NT2/D1 (cell line): Measurements from ENCODE around the gene UBXN2A.
"Not testable (repeated sequence)": the region's sequence is repeated elsewhere in the genome, so short reads cannot be mapped to it uniquely, and the experiment has no call there.

Experiments used
- DNase-seq: peaks from one replicate; pipeline ENCODE4 v3.0.0-alpha.2; 2011; ENCODE audit warnings: low read depth, low spot score
- H3K27me3 ChIP-seq: 2 replicates; pipeline ENCODE4 v1.6.0; 2011; ENCODE audit warnings: mild to moderate bottlenecking; ENCODE audit not compliant: insufficient read length, insufficient read depth
- H3K36me3 ChIP-seq: 2 replicates; pipeline ENCODE4 v1.6.1; 2011; ENCODE audit warnings: mild to moderate bottlenecking, low read length, mixed read lengths; ENCODE audit not compliant: insufficient read depth, insufficient read length
- H3K4me1 ChIP-seq: 2 replicates; pipeline ENCODE4 v1.5.1; 2011; ENCODE audit not compliant: insufficient read depth, insufficient read length
- H3K4me3 ChIP-seq: 2 replicates; pipeline ENCODE4 v1.5.1; 2011; ENCODE audit warnings: low read depth; ENCODE audit not compliant: insufficient read length
- H3K9ac ChIP-seq: 2 replicates; pipeline ENCODE4 v1.6.0; 2011; ENCODE audit warnings: low read depth; ENCODE audit not compliant: insufficient read length
- H3K9me3 ChIP-seq: 2 replicates; pipeline ENCODE4 v1.5.1; 2011; ENCODE audit warnings: mild to moderate bottlenecking, low read length; ENCODE audit not compliant: insufficient read depth
- SUZ12 ChIP-seq: IDR thresholded peaks from 2 replicates; pipeline ENCODE4 v1.6.1; 2011; ENCODE audit not compliant: insufficient read length, insufficient read depth; ENCODE audit errors: extremely low read depth
- YY1 ChIP-seq: IDR thresholded peaks from 2 replicates; pipeline ENCODE4 v1.6.1; 2011; ENCODE audit not compliant: insufficient read length, insufficient read depth
- ZNF274 ChIP-seq: IDR thresholded peaks from 2 replicates; pipeline ENCODE4 v1.6.1; 2011; ENCODE audit warnings: mild to moderate bottlenecking, low read depth, low read length

The UBXN2A gene

GRCh38 chr2:23944527-23944926, 4.3 kb downstream of the UBXN2A start:
- no peak overlapping the region for H3K9ac ChIP-seq
- H3K9me3 ChIP-seq: no peaks in the 10 kb centered on the region
- no peaks in the 10 kb centered on the region for H3K27me3 ChIP-seq
- no peaks in the 10 kb centered on the region for H3K4me1 ChIP-seq
- TF ChIP-seq YY1: no peak
- TF ChIP-seq ZNF274: no peak
- TF ChIP-seq SUZ12: no peak
- peaks cover 9% of the 10 kb centered on the region for H3K36me3 ChIP-seq
- no peak overlapping the region for H3K4me3 ChIP-seq
- no peak for DNase-seq

GRCh38 chr2:23944976-23945375, 4.7 kb downstream of the UBXN2A start:
- Histone ChIP-seq H3K9ac (no peak overlapping the region), H3K9me3 (no peaks in the 10 kb centered on the region), H3K4me1 (no peaks in the 10 kb centered on the region), H3K4me3 (no peak overlapping the region), H3K36me3 (peaks cover 9% of the 10 kb centered on the region), H3K27me3 (no peaks in the 10 kb centered on the region)
- TF ChIP-seq SUZ12: no peak
- TF ChIP-seq YY1: no peak
- no peak for DNase-seq

- Histone ChIP-seq H3K4me1 (no peaks in the 10 kb centered on the region), H3K4me3 (no peak overlapping the region), H3K9me3 (no peaks in the 10 kb centered on the region), H3K27me3 (no peaks in the 10 kb centered on the region), H3K36me3 (peaks cover 9% of the 10 kb centered on the region), H3K9ac (no peak overlapping the region)
- TF ChIP-seq ZNF274: no peak
- no peak for TF ChIP-seq YY1
- TF ChIP-seq SUZ12: no peak
- no peak for DNase-seq
Observed at GRCh38 chr2:23947350-23947749, 7.1 kb downstream of the UBXN2A start.

GRCh38 chr2:23952558-23952957, 12.3 kb downstream of the UBXN2A start:
- DNase-seq, H3K27me3 ChIP-seq, H3K9ac ChIP-seq, H3K36me3 ChIP-seq, H3K4me1 ChIP-seq, H3K4me3 ChIP-seq, H3K9me3 ChIP-seq: not testable (repeated sequence)

DNA sequence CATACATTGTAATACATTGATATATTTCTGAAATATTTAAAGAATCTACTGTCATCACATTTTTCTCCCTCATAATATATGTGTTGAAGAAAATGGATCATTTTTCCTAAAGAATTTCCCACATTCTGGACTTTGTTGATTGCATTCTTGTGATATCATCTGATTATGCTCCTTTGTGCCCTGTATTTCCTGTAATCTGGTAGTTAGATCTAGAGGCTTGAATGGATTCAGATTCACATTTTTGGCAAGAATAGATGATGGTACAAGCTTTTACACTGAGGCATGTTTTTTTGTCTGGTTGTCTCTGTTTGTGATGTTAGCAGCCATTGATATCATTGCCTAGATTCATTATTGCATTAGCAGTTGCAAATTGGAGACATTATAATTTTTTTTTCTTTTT, 13.4 kb downstream of the UBXN2A start:
- TF ChIP-seq YY1: no peak
- no peak for TF ChIP-seq ZNF274
- no peak for TF ChIP-seq SUZ12

GRCh38 chr2:23954325-23955014, 14.2 kb downstream of the UBXN2A start:
- Histone ChIP-seq H3K4me3 (no peak overlapping the region), H3K9ac (no peak overlapping the region)

More for the DNA sequence above, 13.4 kb downstream of the UBXN2A start:
- H3K9ac ChIP-seq: no peak overlapping the region
- H3K4me3 ChIP-seq: no peak overlapping the region
- H3K36me3 ChIP-seq: no peaks in the 10 kb centered on the region
- DNase-seq: no peak
- no peaks in the 10 kb centered on the region for H3K9me3 ChIP-seq
- no peaks in the 10 kb centered on the region for H3K27me3 ChIP-seq
- no peaks in the 10 kb centered on the region for H3K4me1 ChIP-seq

DNA sequence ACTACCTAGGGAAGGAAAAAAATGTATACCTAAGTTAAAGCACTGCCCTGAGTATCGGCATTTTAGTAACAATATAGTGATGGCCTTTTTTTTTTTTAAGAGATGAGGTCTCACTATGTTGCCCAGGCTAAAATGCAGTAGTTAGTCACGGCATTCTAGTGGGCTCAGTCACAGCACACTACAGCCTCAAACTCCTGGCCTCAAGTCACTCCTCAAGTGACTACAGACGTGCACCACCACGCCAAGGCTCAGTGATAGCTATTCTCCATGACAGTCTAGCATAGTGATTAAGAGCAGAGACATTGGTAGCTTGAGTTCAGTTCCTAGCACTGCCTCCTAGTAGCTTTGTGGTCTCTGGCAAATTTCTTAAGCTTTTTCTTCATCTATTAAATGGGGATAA, 27.6 kb downstream of the UBXN2A start:
- TF ChIP-seq ZNF274: no peak
- no peak for TF ChIP-seq YY1
- TF ChIP-seq SUZ12: no peak
- no peak for DNase-seq
- H3K27me3 ChIP-seq: no peaks in the 10 kb centered on the region
- no peak overlapping the region for H3K4me3 ChIP-seq
- no peak overlapping the region for H3K9ac ChIP-seq
- H3K9me3 ChIP-seq: no peaks in the 10 kb centered on the region
- peaks cover 13% of the 10 kb centered on the region for H3K36me3 ChIP-seq
- no peaks in the 10 kb centered on the region for H3K4me1 ChIP-seq

More at GRCh38 chr2:23954325-23955014, 14.2 kb downstream of the UBXN2A start:
- DNase-seq: no peak
- TF ChIP-seq YY1 (no peak), SUZ12 (no peak), ZNF274 (no peak)
- no peaks in the 10 kb centered on the region for H3K27me3 ChIP-seq
- H3K4me1 ChIP-seq: no peaks in the 10 kb centered on the region
- peaks cover 4% of the 10 kb centered on the region for H3K36me3 ChIP-seq
- H3K9me3 ChIP-seq: no peaks in the 10 kb centered on the region

DNA sequence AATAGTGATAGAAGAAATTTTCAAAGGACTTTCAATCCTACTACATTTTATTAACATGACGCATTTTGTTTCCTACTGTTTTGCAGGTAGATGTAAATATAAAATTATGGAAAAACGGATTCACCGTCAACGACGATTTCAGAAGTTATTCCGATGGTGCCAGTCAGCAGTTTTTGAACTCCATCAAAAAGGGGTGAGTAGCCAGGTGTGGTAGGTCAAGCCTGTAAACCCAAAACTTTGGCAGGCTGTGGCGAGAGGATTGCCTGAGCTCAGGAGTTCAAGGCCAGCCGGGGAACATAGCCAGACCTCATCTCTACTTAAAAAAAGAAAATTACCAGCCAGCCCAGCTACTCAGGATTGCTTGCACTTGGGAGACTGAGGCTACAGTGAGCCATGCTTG, 36.6 kb downstream of the UBXN2A start:
- Histone ChIP-seq H3K9me3 (no peaks in the 10 kb centered on the region), H3K9ac (no peak overlapping the region), H3K27me3 (no peaks in the 10 kb centered on the region), H3K4me1 (no peaks in the 10 kb centered on the region), H3K36me3 (peaks cover 11% of the 10 kb centered on the region), H3K4me3 (no peak overlapping the region)
- no peak for TF ChIP-seq YY1
- TF ChIP-seq SUZ12: no peak
- TF ChIP-seq ZNF274: no peak
- no peak for DNase-seq
